MCF 10A (cell line): ENCODE measurements around the gene LBHD2. TPM values are rescaled to one million over a fixed set of nuclear protein-coding genes. Genes with fewer than 3 reads are reported as not detected.

ENCODE experiments used
- BruUV-seq: library from RNA; stranded (reverse); fragments of 400-500 nt; replicated peaks from 2 replicates; lab custom pipeline; 2021; lab: Mats Ljungman, UMichigan
- CTCF ChIA-PET: fragments of 300-600 bp; sonication (Branson Sonifier 250); formaldehyde crosslinking; extraction: SDS; loops from one replicate; lab custom pipeline; 2021; ENCODE audit warnings: antibody characterized with exemption, inconsistent platforms; lab: Yijun Ruan, JAX
- POLR2A ChIA-PET: fragments of 300-600, 350-650 bp; sonication (Branson Sonifier 250); formaldehyde crosslinking; extraction: SDS; loops from one replicate; lab custom pipeline; 2020; ENCODE audit warnings: antibody characterized with exemption, inconsistent platforms; lab: Yijun Ruan, JAX
- DNase-seq: peaks from one replicate; pipeline ENCODE4 v3.0.0-alpha.2; 2018; ENCODE audit not compliant: unreplicated experiment
- H3K27ac Mint-ChIP-seq: one replicate; pipeline ENCODE4 v1.8.0; 2022; ENCODE audit warnings: mild to moderate bottlenecking, low read depth, mixed read lengths; ENCODE audit not compliant: unreplicated experiment
- H3K27me3 Mint-ChIP-seq: one replicate; pipeline ENCODE4 v1.8.0; 2022; ENCODE audit warnings: mixed read lengths; ENCODE audit not compliant: insufficient read depth, unreplicated experiment
- H3K36me3 Mint-ChIP-seq: one replicate; pipeline ENCODE4 v1.8.0; 2022; ENCODE audit warnings: mild to moderate bottlenecking, moderate library complexity, mixed read lengths; ENCODE audit not compliant: insufficient read depth, unreplicated experiment
- H3K4me1 Mint-ChIP-seq: one replicate; pipeline ENCODE4 v1.8.0; 2022; ENCODE audit warnings: mixed read lengths; ENCODE audit not compliant: insufficient read depth, unreplicated experiment
- H3K4me3 Mint-ChIP-seq: one replicate; pipeline ENCODE4 v1.8.0; 2022; ENCODE audit warnings: mild to moderate bottlenecking, moderate library complexity, mixed read lengths; ENCODE audit not compliant: unreplicated experiment
- H3K9me3 Mint-ChIP-seq: one replicate; pipeline ENCODE4 v1.8.0; 2022; ENCODE audit warnings: mixed read lengths; ENCODE audit not compliant: unreplicated experiment
- intact Hi-C: fragments of 100-400 bp; cut with micrococcal nuclease; formaldehyde crosslinking; loops from 2 replicates; pipeline ENCODE4 v1.14.1; 2022
- total RNA-seq: library from RNA; stranded (reverse); gene quantifications from 2 replicates; pipeline ENCODE4 v1.2.3, GENCODE V29; 2022
- TF ChIP-seq, protein P1 (sequence below): fragments of 200-600 bp; IDR thresholded peaks from one replicate; pipeline ENCODE4 v1.8.0; 2022; ENCODE audit warnings: antibody characterized with exemption, mild to moderate bottlenecking; ENCODE audit not compliant: unreplicated experiment

The LBHD2 gene
- total RNA-seq, 1 experiment from 2014 or later, result not detected

DNA sequence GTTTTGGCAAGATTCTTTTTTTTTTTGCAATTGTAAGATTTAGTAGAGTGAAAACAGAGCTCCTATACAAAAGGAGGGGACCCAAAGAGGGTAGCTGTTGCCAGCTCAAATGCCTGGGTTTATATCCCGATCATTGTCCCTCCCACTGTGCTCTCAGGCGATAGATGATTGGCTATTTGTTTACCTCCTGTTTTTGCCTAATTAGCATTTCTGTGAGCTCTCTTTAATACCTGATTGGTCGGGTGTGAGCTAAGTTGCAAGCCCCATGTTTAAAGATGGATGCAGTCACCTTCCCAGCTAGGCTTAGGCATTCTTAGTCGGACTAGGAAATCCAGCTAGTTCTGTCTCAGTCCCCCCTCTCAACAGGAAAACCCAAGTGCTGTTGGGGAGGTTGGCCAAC lies 12.4 kb downstream of the LBHD2 start:
- intact Hi-C loops, result no loop called here
- Mint-ChIP-seq H3K27ac (no peak overlapping the region), H3K27me3 (no peaks in the 10 kb centered on the region), H3K4me1 (no peaks in the 10 kb centered on the region), H3K9me3 (no peaks in the 10 kb centered on the region), H3K4me3 (no peak overlapping the region), H3K36me3 (no peaks in the 10 kb centered on the region)
- BruUV-seq, result no TSS peak
- TF ChIP-seq, protein P1, sequence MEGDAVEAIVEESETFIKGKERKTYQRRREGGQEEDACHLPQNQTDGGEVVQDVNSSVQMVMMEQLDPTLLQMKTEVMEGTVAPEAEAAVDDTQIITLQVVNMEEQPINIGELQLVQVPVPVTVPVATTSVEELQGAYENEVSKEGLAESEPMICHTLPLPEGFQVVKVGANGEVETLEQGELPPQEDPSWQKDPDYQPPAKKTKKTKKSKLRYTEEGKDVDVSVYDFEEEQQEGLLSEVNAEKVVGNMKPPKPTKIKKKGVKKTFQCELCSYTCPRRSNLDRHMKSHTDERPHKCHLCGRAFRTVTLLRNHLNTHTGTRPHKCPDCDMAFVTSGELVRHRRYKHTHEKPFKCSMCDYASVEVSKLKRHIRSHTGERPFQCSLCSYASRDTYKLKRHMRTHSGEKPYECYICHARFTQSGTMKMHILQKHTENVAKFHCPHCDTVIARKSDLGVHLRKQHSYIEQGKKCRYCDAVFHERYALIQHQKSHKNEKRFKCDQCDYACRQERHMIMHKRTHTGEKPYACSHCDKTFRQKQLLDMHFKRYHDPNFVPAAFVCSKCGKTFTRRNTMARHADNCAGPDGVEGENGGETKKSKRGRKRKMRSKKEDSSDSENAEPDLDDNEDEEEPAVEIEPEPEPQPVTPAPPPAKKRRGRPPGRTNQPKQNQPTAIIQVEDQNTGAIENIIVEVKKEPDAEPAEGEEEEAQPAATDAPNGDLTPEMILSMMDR, result no peak
- no peak for DNase-seq
- ChIA-PET CTCF (interaction anchor here (1.1 to 2.1 kb wide), 3 partner anchors 9 to 198 kb away, joined by 3 to 31 read pairs (median 4); no protein-coding TSS in a partner anchor), POLR2A (interaction anchor here (0.6 to 1.3 kb wide), 2 partner anchors 22 to 52 kb away, joined by 3 to 4 read pairs; no protein-coding TSS in a partner anchor)

GRCh38 chr14:103097244-103097993 lies 13.4 kb downstream of the LBHD2 start:
- CTCF ChIA-PET, result interaction anchor here (0.7 to 2.1 kb wide), 4 partner anchors 8 to 23 kb away, joined by 4 to 31 read pairs (median 5); no protein-coding TSS in a partner anchor
- Mint-ChIP-seq H3K27me3 (no peaks in the 10 kb centered on the region), H3K4me1 (no peaks in the 10 kb centered on the region), H3K9me3 (no peaks in the 10 kb centered on the region), H3K36me3 (no peaks in the 10 kb centered on the region), H3K4me3 (no peak overlapping the region), H3K27ac (no peak overlapping the region)
- no TSS peak for BruUV-seq
- TF ChIP-seq, protein P1, result no peak
- no peak for DNase-seq
- POLR2A ChIA-PET, result no interaction called here
- intact Hi-C loops, result no loop called here

- H3K27me3 Mint-ChIP-seq, result no peaks in the 10 kb centered on the region
- H3K9me3 Mint-ChIP-seq, result no peaks in the 10 kb centered on the region
- no peak overlapping the region for H3K27ac Mint-ChIP-seq
- CTCF ChIA-PET, result interaction anchor here (0.7 to 1.2 kb wide), 3 partner anchors 12 to 251 kb away, joined by 3 to 6 read pairs (median 4); no protein-coding TSS in a partner anchor
- no TSS peak for BruUV-seq
- H3K4me3 Mint-ChIP-seq, result no peak overlapping the region
- POLR2A ChIA-PET, result interaction anchor here (0.6 to 0.7 kb wide), 2 partner anchors 19 to 23 kb away, joined by 3 read pairs; no protein-coding TSS in a partner anchor
- TF ChIP-seq, protein P1, result no peak
- H3K4me1 Mint-ChIP-seq, result no peaks in the 10 kb centered on the region
- H3K36me3 Mint-ChIP-seq, result no peaks in the 10 kb centered on the region
- no peak for DNase-seq
- intact Hi-C loops, result no loop called here
Observed at GRCh38 chr14:103097994-103098957, 14.3 kb downstream of the LBHD2 start.
